ENCODE measurements around the gene TPPP3. TPM values are rescaled to one million over a fixed set of nuclear protein-coding genes. Genes with fewer than 3 reads are reported as not detected.

TPPP3 gene
- total and polyA plus RNA-seq, 4 donors, result 164 to 371 (median 185) TPM

DNA sequence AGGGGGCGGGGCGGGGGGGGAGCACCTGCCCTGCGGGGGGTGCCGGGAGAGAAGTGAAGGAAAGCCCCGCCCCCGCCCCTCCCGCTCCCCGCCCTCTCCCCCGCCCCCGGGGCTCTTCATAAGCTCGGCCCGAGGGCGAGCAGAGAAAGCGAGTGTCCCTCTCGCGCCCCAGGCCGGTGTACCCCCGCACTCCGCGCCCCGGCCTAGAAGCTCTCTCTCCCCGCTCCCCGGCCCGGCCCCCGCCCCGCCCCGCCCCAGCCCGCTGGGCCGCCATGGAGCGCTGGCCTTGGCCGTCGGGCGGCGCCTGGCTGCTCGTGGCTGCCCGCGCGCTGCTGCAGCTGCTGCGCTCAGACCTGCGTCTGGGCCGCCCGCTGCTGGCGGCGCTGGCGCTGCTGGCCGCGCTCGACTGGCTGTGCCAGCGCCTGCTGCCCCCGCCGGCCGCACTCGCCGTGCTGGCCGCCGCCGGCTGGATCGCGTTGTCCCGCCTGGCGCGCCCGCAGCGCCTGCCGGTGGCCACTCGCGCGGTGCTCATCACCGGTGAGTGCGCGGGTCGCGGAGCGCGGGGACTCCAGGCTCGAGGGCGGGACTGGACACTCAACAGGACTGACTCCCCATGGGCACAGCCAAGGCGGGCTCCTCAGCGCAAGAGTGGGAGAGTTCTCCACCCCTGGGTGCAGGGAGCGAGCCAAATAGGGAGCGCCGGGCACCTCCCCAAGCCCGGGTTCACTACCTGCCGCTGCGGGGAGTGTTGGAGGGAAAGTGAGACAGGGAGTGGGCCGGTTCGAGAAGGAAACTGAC is 37.9 kb upstream of the TPPP3 start, which contains the start of gene HSD11B2:
Gene HSD11B2 (plus strand): TSS at position 145 of the 798 bp plus-strand sequence. CDS start 128 bp downstream, at position 273.
- WGBS, 2 donors, result 1 to 2% methylated on average over 69 to 87 of the region's 87 CpGs
- TF ChIP-seq, protein P1, sequence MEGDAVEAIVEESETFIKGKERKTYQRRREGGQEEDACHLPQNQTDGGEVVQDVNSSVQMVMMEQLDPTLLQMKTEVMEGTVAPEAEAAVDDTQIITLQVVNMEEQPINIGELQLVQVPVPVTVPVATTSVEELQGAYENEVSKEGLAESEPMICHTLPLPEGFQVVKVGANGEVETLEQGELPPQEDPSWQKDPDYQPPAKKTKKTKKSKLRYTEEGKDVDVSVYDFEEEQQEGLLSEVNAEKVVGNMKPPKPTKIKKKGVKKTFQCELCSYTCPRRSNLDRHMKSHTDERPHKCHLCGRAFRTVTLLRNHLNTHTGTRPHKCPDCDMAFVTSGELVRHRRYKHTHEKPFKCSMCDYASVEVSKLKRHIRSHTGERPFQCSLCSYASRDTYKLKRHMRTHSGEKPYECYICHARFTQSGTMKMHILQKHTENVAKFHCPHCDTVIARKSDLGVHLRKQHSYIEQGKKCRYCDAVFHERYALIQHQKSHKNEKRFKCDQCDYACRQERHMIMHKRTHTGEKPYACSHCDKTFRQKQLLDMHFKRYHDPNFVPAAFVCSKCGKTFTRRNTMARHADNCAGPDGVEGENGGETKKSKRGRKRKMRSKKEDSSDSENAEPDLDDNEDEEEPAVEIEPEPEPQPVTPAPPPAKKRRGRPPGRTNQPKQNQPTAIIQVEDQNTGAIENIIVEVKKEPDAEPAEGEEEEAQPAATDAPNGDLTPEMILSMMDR (IDR thresholded peaks at IDR 0.05; ENCODE audit: control extremely low read depth, extremely low read depth), result no peak
- peak within 1 kb of the TSS; percentile 18 for H3K4me3 ChIP-seq
- H3K27me3 ChIP-seq (ENCODE audit: control insufficient read depth in 3 of 3, insufficient read depth in 3 of 3, low read length in 2 of 3), result peaks cover 0 to 10% (median 7%) of the 10 kb centered on the region in 3 donors
- H3K4me1 ChIP-seq (ENCODE audit: control insufficient read depth in 5 of 5, insufficient read depth in 5 of 5, low read length in 5 of 5), result peaks cover 0 to 21% (median 0%) of the 10 kb centered on the region in 5 donors
- DNase-seq (peak in 2 of 3 donors; percentile 64 to 66), ATAC-seq (ENCODE audit: insufficient read depth, low FRiP score) (peak; percentile 55)
- no peaks in the 10 kb centered on the region for H3K9me3 ChIP-seq (ENCODE audit: control insufficient read depth in 4 of 4, insufficient read depth in 3 of 4, low read length in 3 of 4)
- H3K9ac ChIP-seq (ENCODE audit: insufficient read depth in 1 of 2, low read length in 2 of 2), result peak within 1 kb of the TSS in 1 of 2 donors; percentile 46
- peaks cover 0 to 3% (median 0%) of the 10 kb centered on the region in 4 donors for H3K36me3 ChIP-seq (ENCODE audit: control insufficient read depth in 4 of 4, insufficient read depth in 4 of 4, low read length in 4 of 4)
- H3K27ac ChIP-seq (ENCODE audit: low read depth in 1 of 2, low read length in 1 of 2), result peak within 1 kb of the TSS in 1 of 2 donors; percentile 30

DNA sequence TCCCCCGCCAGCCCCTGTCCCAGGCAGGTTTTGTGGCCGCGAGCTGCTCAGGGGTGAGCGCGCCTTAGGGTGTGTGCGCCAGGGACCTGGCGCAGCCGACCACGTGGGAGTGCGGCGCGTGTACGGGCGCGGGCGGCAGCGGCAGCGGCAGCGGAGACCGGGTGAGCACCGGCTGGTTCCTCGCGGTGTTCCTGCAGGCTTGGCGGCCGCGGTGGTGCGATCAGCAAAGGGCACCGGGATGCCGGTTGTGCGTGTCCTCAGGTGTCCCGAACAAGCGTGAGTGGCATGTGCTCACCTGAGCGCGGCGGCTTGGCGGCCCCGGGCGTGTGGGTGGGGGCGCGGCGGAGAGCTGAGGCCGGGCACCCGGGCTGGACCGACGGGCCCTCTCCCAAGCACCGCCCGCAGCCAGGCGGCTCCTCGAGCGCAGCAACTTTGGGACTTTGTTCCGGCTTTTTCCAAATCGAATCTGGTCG is 37.2 kb upstream of the TPPP3 start:
- 1% methylated on average over 29 to 53 of the region's 53 CpGs for WGBS, 2 donors
- Histone ChIP-seq H3K9ac (ENCODE audit: insufficient read depth in 1 of 2, low read length in 2 of 2) (no peak overlapping the region), H3K36me3 (ENCODE audit: control insufficient read depth in 4 of 4, insufficient read depth in 4 of 4, low read length in 4 of 4) (no peaks in the 10 kb centered on the region), H3K27ac (ENCODE audit: low read depth in 1 of 2, low read length in 1 of 2) (no peak overlapping the region), H3K4me3 (peak overlapping the region; percentile 18), H3K4me1 (ENCODE audit: control insufficient read depth in 5 of 5, insufficient read depth in 5 of 5, low read length in 5 of 5) (peaks cover 0 to 21% (median 4%) of the 10 kb centered on the region in 5 donors), H3K27me3 (ENCODE audit: control insufficient read depth in 3 of 3, insufficient read depth in 3 of 3, low read length in 2 of 3) (peaks cover 0 to 10% (median 7%) of the 10 kb centered on the region in 3 donors), H3K9me3 (ENCODE audit: control insufficient read depth in 4 of 4, insufficient read depth in 3 of 4, low read length in 3 of 4) (no peaks in the 10 kb centered on the region)
- TF ChIP-seq, protein P1 (IDR thresholded peaks at IDR 0.05; ENCODE audit: control extremely low read depth, extremely low read depth), result no peak
- ATAC-seq (ENCODE audit: insufficient read depth, low FRiP score), result no peak
- DNase-seq, result peak in 2 of 3 donors; percentile 38 to 39

DNA sequence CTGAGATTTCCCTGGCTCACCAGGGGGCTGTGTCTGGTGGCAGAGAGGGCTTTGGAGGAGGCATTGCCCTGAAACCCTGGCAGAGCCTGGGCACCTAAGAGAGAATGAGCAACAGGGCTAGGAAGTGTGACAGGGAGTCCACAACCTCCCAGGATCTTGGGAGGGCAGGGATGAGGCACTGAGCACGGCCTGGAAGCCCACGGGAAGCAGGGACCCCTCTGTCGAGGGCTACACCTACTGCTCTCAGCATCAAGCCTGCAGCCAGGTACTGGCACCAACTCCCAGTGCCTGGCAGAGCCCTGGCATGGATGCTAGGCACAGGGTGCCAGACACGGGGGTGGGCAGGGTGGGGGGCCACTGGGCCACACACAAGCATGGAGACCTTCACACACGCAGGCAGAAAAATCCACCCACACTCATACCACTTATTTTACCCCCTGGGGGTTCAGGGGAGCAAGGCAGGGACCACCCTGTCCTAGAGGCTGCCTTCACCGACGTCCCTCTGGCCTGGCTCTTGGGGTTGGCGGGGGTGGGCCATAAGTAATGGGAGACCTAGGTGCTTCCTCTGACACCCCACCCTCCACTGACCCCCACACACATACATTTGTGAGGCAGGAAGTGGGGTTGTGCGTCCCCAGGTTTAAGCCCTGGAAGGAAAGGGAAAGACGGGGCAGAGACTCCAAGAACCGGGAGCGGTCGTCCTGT is 36.7 kb upstream of the TPPP3 start:
- no peak for DNase-seq
- Histone ChIP-seq H3K9me3 (ENCODE audit: control insufficient read depth in 4 of 4, insufficient read depth in 3 of 4, low read length in 3 of 4) (no peaks in the 10 kb centered on the region), H3K4me1 (ENCODE audit: control insufficient read depth in 5 of 5, insufficient read depth in 5 of 5, low read length in 5 of 5) (peaks cover 0 to 24% (median 8%) of the 10 kb centered on the region in 5 donors), H3K27me3 (ENCODE audit: control insufficient read depth in 3 of 3, insufficient read depth in 3 of 3, low read length in 2 of 3) (peaks cover 0 to 10% (median 7%) of the 10 kb centered on the region in 3 donors), H3K27ac (ENCODE audit: low read depth in 1 of 2, low read length in 1 of 2) (no peak overlapping the region), H3K4me3 (no peak overlapping the region), H3K36me3 (ENCODE audit: control insufficient read depth in 4 of 4, insufficient read depth in 4 of 4, low read length in 4 of 4) (no peaks in the 10 kb centered on the region), H3K9ac (ENCODE audit: insufficient read depth in 1 of 2, low read length in 2 of 2) (no peak overlapping the region)
- TF ChIP-seq, protein P1 (IDR thresholded peaks at IDR 0.05; ENCODE audit: control extremely low read depth, extremely low read depth), result no peak
- ATAC-seq (ENCODE audit: insufficient read depth, low FRiP score), result no peak
- 43 to 47% methylated on average over 13 of the region's 13 CpGs for WGBS, 2 donors

Data from lung (tissue), 12 donors.